CD14-positive monocyte (primary cell): Measurements from ENCODE around the gene HS6ST2. TPM values are rescaled to one million over a fixed set of nuclear protein-coding genes. Genes with fewer than 3 reads are reported as not detected.

ENCODE experiments used
- DNase-seq, 3 donors: peaks; one replicate each; pipeline ENCODE4 v3.0.0-alpha.2; 2011 to 2022
- H2AFZ ChIP-seq: 2 replicates; pipeline ENCODE4 v1.6.0; 2012; ENCODE audit warnings: mild to moderate bottlenecking, low read depth, low read length, inconsistent platforms; ENCODE audit not compliant: insufficient read depth, poor library complexity, severe bottlenecking
- H3K27ac ChIP-seq, 2 donors: 1 replicate in 1 of 2; 2 replicates in 1 of 2; pipeline ENCODE4 v1.5.1; 2012 to 2013; ENCODE audit warnings: low read length in 2 of 2, control low read depth in 1 of 2, inconsistent platforms in 1 of 2, low read depth in 1 of 2, mild to moderate bottlenecking in 1 of 2
- H3K27me3 ChIP-seq, 2 donors: one replicate each; pipeline versions ENCODE4 v1.6.0 to v1.6.1; 2011 to 2013; ENCODE audit warnings: low read length in 2 of 2; ENCODE audit not compliant: control insufficient read depth in 2 of 2, insufficient read depth in 2 of 2
- H3K36me3 ChIP-seq, 2 donors: replicated peaks in 1 of 2; 1 replicate in 1 of 2; 2 replicates in 1 of 2; pipeline versions ENCODE4 v1.5.1 to v1.6.1; 2012 to 2013; ENCODE audit warnings: low read length in 2 of 2, control low read depth in 1 of 2, inconsistent platforms in 1 of 2, mild to moderate bottlenecking in 1 of 2; ENCODE audit not compliant: insufficient read depth in 2 of 2, control insufficient read depth in 1 of 2
- H3K4me1 ChIP-seq, 2 donors: 1 replicate in 1 of 2; 2 replicates in 1 of 2; pipeline versions ENCODE4 v1.5.1 to v1.6.1; 2012 to 2013; ENCODE audit warnings: low read length in 2 of 2, control low read depth in 1 of 2, inconsistent platforms in 1 of 2, mild to moderate bottlenecking in 1 of 2, moderate library complexity in 1 of 2; ENCODE audit not compliant: insufficient read depth in 2 of 2, control insufficient read depth in 1 of 2
- H3K4me2 ChIP-seq: replicated peaks from 2 replicates; pipeline ENCODE3; 2012; ENCODE audit warnings: low read length, moderate library complexity, mild to moderate bottlenecking; ENCODE audit not compliant: poor library complexity, severe bottlenecking; ENCODE audit errors: extremely low read depth
- H3K4me3 ChIP-seq, 3 experiments: fragments of 200-600 bp in 1 of 3; sonication (generic) in 1 of 3; replicated peaks in 1 of 3; 1 replicate in 2 of 3; 2 replicates in 1 of 3; pipeline ENCODE4 v1.5.1; 2011 to 2013; ENCODE audit warnings: low read length in 3 of 3, mild to moderate bottlenecking in 3 of 3, control low read depth in 2 of 3, low read depth in 2 of 3, inconsistent platforms in 1 of 3, moderate library complexity in 1 of 3
- H3K79me2 ChIP-seq: 2 replicates; pipeline ENCODE4 v1.6.0; 2012; ENCODE audit warnings: mild to moderate bottlenecking, control low read depth, inconsistent platforms, low read length, moderate library complexity; ENCODE audit not compliant: insufficient read depth
- H3K9ac ChIP-seq: 2 replicates; pipeline ENCODE4 v1.6.0; 2017; ENCODE audit warnings: low read length, mild to moderate bottlenecking; ENCODE audit not compliant: insufficient read depth, poor library complexity, severe bottlenecking
- H3K9me3 ChIP-seq, 2 donors: replicated peaks in 1 of 2; 1 replicate in 1 of 2; 2 replicates in 1 of 2; pipeline versions ENCODE4 v1.5.1 to v1.6.1; 2012 to 2013; ENCODE audit warnings: low read length in 2 of 2, control low read depth in 1 of 2; ENCODE audit not compliant: control insufficient read depth in 1 of 2, insufficient read depth in 1 of 2
- H4K20me1 ChIP-seq: 2 replicates; pipeline ENCODE4 v1.6.0; 2012; ENCODE audit warnings: mild to moderate bottlenecking, low read length, control low read depth, moderate library complexity; ENCODE audit not compliant: insufficient read depth
- H3K27ac Mint-ChIP-seq, 7 donors: one replicate each; pipeline ENCODE4 v1.8.0; 2020; ENCODE audit warnings: mild to moderate bottlenecking in 7 of 7, mixed read lengths in 7 of 7, moderate library complexity in 6 of 7, inconsistent platforms in 2 of 7
- H3K27me3 Mint-ChIP-seq, 3 donors: one replicate each; pipeline ENCODE4 v1.8.0; 2021 to 2022; ENCODE audit warnings: low read depth in 3 of 3, mild to moderate bottlenecking in 3 of 3, mixed read lengths in 3 of 3, moderate library complexity in 3 of 3, inconsistent platforms in 1 of 3
- H3K36me3 Mint-ChIP-seq, 2 donors: one replicate each; pipeline ENCODE4 v1.8.0; 2020; ENCODE audit warnings: mixed read lengths in 2 of 2, inconsistent platforms in 1 of 2, mild to moderate bottlenecking in 1 of 2
- H3K4me1 Mint-ChIP-seq: one replicate; pipeline ENCODE4 v1.8.0; 2020; ENCODE audit warnings: mild to moderate bottlenecking, mixed read lengths
- H3K4me3 Mint-ChIP-seq, 2 donors: one replicate each; pipeline ENCODE4 v1.8.0; 2020; ENCODE audit warnings: mild to moderate bottlenecking in 2 of 2, mixed read lengths in 2 of 2, moderate library complexity in 1 of 2
- H3K9me3 Mint-ChIP-seq, 7 donors: one replicate each; pipeline ENCODE4 v1.8.0; 2020 to 2022; ENCODE audit warnings: mixed read lengths in 7 of 7, mild to moderate bottlenecking in 6 of 7, moderate library complexity in 6 of 7, inconsistent platforms in 2 of 7
- WGBS: methylation state at CpG from one replicate; pipeline ENCODE4 v1.1.5; 2013; ENCODE audit warnings: missing lambda C conversion rate; ENCODE audit not compliant: insufficient coverage; 5-methylcytosine and 5-hydroxymethylcytosine counted together
- intact Hi-C, 2 donors: fragments of 100-400 bp; cut with micrococcal nuclease; formaldehyde crosslinking; loops; one replicate each; pipeline versions ENCODE4 v1.15.0 to v1.15.1; 2023
- polyA plus RNA-seq, 3 donors: library from polyadenylated mRNA; depleted of rRNA in 1 of 3; unstranded in 2 of 3; stranded (reverse) in 1 of 3; fragments of 300-500 nt in 2 of 3; fragments of >200 nt in 1 of 3; fragmentation: Illumina TruSeq in 2 of 3; gene quantifications; 1 replicate in 2 of 3; 2 replicates in 1 of 3; pipeline ENCODE4 v1.2.3, GENCODE V29; 2012 to 2021
- TF ChIP-seq, protein P1 (sequence below): fragments of 200-600 bp; IDR thresholded peaks from one replicate; pipeline ENCODE4 v1.8.0; 2022; ENCODE audit warnings: antibody characterized with exemption, mild to moderate bottlenecking

Gene HS6ST2
- polyA plus RNA-seq, 3 donors = not detected

DNA sequence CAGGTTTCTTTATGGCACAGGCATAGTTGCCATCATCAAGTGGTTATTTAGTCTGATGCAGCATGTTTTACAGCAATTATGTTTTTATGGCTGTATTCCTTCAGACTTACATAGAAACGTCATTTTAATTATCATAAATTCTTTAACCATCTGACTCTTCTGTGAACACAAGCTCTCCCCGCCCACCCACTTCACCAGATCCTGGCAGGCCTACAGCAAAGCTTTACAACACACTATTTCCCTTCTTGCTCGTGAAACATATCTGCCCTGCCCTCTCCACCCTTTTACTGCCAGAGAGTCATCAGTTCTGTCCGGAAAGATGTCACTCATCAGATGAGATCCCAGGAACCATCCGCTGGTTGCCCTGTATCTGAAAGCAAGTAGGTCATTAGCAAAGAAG lies 120.5 kb downstream of the HS6ST2 start:
- 83% methylated on average over 2 of the region's 5 CpGs for WGBS
- Histone ChIP-seq H3K27me3 (peaks cover 0 to 7% of the 10 kb centered on the region in 2 donors), H3K36me3 (no peaks in the 10 kb centered on the region), H2AFZ (no peak overlapping the region), H3K4me2 (no peak overlapping the region), H3K27ac (no peak overlapping the region), H3K9me3 (no peaks in the 10 kb centered on the region), H4K20me1 (no peaks in the 10 kb centered on the region), H3K4me3 (no peak overlapping the region), H3K9ac (no peak overlapping the region), H3K79me2 (no peaks in the 10 kb centered on the region), H3K4me1 (no peaks in the 10 kb centered on the region)
- Mint-ChIP-seq H3K27me3 (peaks cover 0 to 4% (median 0%) of the 10 kb centered on the region in 3 donors), H3K36me3 (no peaks in the 10 kb centered on the region), H3K9me3 (no peaks in the 10 kb centered on the region), H3K4me3 (no peak overlapping the region), H3K4me1 (no peaks in the 10 kb centered on the region), H3K27ac (no peak overlapping the region)
- TF ChIP-seq, protein P1, sequence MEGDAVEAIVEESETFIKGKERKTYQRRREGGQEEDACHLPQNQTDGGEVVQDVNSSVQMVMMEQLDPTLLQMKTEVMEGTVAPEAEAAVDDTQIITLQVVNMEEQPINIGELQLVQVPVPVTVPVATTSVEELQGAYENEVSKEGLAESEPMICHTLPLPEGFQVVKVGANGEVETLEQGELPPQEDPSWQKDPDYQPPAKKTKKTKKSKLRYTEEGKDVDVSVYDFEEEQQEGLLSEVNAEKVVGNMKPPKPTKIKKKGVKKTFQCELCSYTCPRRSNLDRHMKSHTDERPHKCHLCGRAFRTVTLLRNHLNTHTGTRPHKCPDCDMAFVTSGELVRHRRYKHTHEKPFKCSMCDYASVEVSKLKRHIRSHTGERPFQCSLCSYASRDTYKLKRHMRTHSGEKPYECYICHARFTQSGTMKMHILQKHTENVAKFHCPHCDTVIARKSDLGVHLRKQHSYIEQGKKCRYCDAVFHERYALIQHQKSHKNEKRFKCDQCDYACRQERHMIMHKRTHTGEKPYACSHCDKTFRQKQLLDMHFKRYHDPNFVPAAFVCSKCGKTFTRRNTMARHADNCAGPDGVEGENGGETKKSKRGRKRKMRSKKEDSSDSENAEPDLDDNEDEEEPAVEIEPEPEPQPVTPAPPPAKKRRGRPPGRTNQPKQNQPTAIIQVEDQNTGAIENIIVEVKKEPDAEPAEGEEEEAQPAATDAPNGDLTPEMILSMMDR = no peak
- intact Hi-C loops = no loop called here
- no peak for DNase-seq

DNA sequence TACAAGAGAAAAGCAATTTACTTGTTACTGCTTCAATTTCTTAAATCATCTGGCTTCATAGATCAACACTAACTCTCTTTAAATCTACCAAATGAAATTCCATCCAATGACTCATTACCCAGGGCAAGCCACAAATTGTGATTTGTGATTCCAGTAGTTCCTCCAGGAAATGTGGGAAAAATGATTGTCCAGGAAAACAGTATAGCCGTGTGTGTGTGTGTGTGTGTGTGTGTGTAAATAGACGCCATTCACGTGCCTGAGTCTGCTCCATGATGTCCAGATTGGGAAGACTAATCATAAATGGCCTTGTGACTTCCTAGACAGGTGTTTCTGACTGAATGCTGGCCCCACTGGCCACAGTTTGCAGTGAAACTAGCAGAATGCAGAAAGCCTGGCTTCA lies 121.3 kb downstream of the HS6ST2 start:
- H3K4me1 Mint-ChIP-seq = no peaks in the 10 kb centered on the region
- no peak for DNase-seq
- Histone ChIP-seq H3K4me2 (no peak overlapping the region), H2AFZ (no peak overlapping the region), H3K27ac (no peak overlapping the region), H3K4me1 (no peaks in the 10 kb centered on the region), H3K79me2 (no peaks in the 10 kb centered on the region), H3K9ac (no peak overlapping the region), H3K4me3 (no peak overlapping the region), H3K27me3 (peaks cover 0 to 7% of the 10 kb centered on the region in 2 donors), H3K9me3 (no peaks in the 10 kb centered on the region), H4K20me1 (no peaks in the 10 kb centered on the region), H3K36me3 (no peaks in the 10 kb centered on the region)
- H3K4me3 Mint-ChIP-seq = no peak overlapping the region
- H3K36me3 Mint-ChIP-seq = no peaks in the 10 kb centered on the region
- TF ChIP-seq, protein P1 = no peak
- WGBS = 40% methylated on average over 1 of the region's 3 CpGs
- H3K9me3 Mint-ChIP-seq = no peaks in the 10 kb centered on the region
- H3K27ac Mint-ChIP-seq = no peak overlapping the region
- peaks cover 0 to 4% (median 2%) of the 10 kb centered on the region in 3 donors for H3K27me3 Mint-ChIP-seq
- intact Hi-C loops = no loop called here
